CD14-positive monocyte (primary cell): ENCODE measurements around the gene HM13. TPM values are rescaled to one million over a fixed set of nuclear protein-coding genes. Genes with fewer than 3 reads are reported as not detected.

Source experiments
- DNase-seq, 3 donors: peaks; one replicate each; pipeline ENCODE4 v3.0.0-alpha.2; 2011 to 2022
- H2AFZ ChIP-seq: 2 replicates; pipeline ENCODE4 v1.6.0; 2012; ENCODE audit warnings: mild to moderate bottlenecking, low read depth, low read length, inconsistent platforms; ENCODE audit not compliant: insufficient read depth, poor library complexity, severe bottlenecking
- H3K27ac ChIP-seq, 2 donors: 1 replicate in 1 of 2; 2 replicates in 1 of 2; pipeline ENCODE4 v1.5.1; 2012 to 2013; ENCODE audit warnings: low read length in 2 of 2, control low read depth in 1 of 2, inconsistent platforms in 1 of 2, low read depth in 1 of 2, mild to moderate bottlenecking in 1 of 2
- H3K27me3 ChIP-seq, 2 donors: one replicate each; pipeline versions ENCODE4 v1.6.0 to v1.6.1; 2011 to 2013; ENCODE audit warnings: low read length in 2 of 2; ENCODE audit not compliant: control insufficient read depth in 2 of 2, insufficient read depth in 2 of 2
- H3K36me3 ChIP-seq, 2 donors: replicated peaks in 1 of 2; 1 replicate in 1 of 2; 2 replicates in 1 of 2; pipeline versions ENCODE4 v1.5.1 to v1.6.1; 2012 to 2013; ENCODE audit warnings: low read length in 2 of 2, control low read depth in 1 of 2, inconsistent platforms in 1 of 2, mild to moderate bottlenecking in 1 of 2; ENCODE audit not compliant: insufficient read depth in 2 of 2, control insufficient read depth in 1 of 2
- H3K4me1 ChIP-seq, 2 donors: 1 replicate in 1 of 2; 2 replicates in 1 of 2; pipeline versions ENCODE4 v1.5.1 to v1.6.1; 2012 to 2013; ENCODE audit warnings: low read length in 2 of 2, control low read depth in 1 of 2, inconsistent platforms in 1 of 2, mild to moderate bottlenecking in 1 of 2, moderate library complexity in 1 of 2; ENCODE audit not compliant: insufficient read depth in 2 of 2, control insufficient read depth in 1 of 2
- H3K4me2 ChIP-seq: replicated peaks from 2 replicates; pipeline ENCODE3; 2012; ENCODE audit warnings: low read length, moderate library complexity, mild to moderate bottlenecking; ENCODE audit not compliant: poor library complexity, severe bottlenecking; ENCODE audit errors: extremely low read depth
- H3K4me3 ChIP-seq, 3 experiments: fragments of 200-600 bp in 1 of 3; sonication (generic) in 1 of 3; replicated peaks in 1 of 3; 1 replicate in 2 of 3; 2 replicates in 1 of 3; pipeline ENCODE4 v1.5.1; 2011 to 2013; ENCODE audit warnings: low read length in 3 of 3, mild to moderate bottlenecking in 3 of 3, control low read depth in 2 of 3, low read depth in 2 of 3, inconsistent platforms in 1 of 3, moderate library complexity in 1 of 3
- H3K79me2 ChIP-seq: 2 replicates; pipeline ENCODE4 v1.6.0; 2012; ENCODE audit warnings: mild to moderate bottlenecking, control low read depth, inconsistent platforms, low read length, moderate library complexity; ENCODE audit not compliant: insufficient read depth
- H3K9ac ChIP-seq: 2 replicates; pipeline ENCODE4 v1.6.0; 2017; ENCODE audit warnings: low read length, mild to moderate bottlenecking; ENCODE audit not compliant: insufficient read depth, poor library complexity, severe bottlenecking
- H3K9me3 ChIP-seq, 2 donors: replicated peaks in 1 of 2; 1 replicate in 1 of 2; 2 replicates in 1 of 2; pipeline versions ENCODE4 v1.5.1 to v1.6.1; 2012 to 2013; ENCODE audit warnings: low read length in 2 of 2, control low read depth in 1 of 2; ENCODE audit not compliant: control insufficient read depth in 1 of 2, insufficient read depth in 1 of 2
- H4K20me1 ChIP-seq: 2 replicates; pipeline ENCODE4 v1.6.0; 2012; ENCODE audit warnings: mild to moderate bottlenecking, low read length, control low read depth, moderate library complexity; ENCODE audit not compliant: insufficient read depth
- H3K27ac Mint-ChIP-seq, 7 donors: one replicate each; pipeline ENCODE4 v1.8.0; 2020; ENCODE audit warnings: mild to moderate bottlenecking in 7 of 7, mixed read lengths in 7 of 7, moderate library complexity in 6 of 7, inconsistent platforms in 2 of 7
- H3K27me3 Mint-ChIP-seq, 3 donors: one replicate each; pipeline ENCODE4 v1.8.0; 2021 to 2022; ENCODE audit warnings: low read depth in 3 of 3, mild to moderate bottlenecking in 3 of 3, mixed read lengths in 3 of 3, moderate library complexity in 3 of 3, inconsistent platforms in 1 of 3
- H3K36me3 Mint-ChIP-seq, 2 donors: one replicate each; pipeline ENCODE4 v1.8.0; 2020; ENCODE audit warnings: mixed read lengths in 2 of 2, inconsistent platforms in 1 of 2, mild to moderate bottlenecking in 1 of 2
- H3K4me1 Mint-ChIP-seq: one replicate; pipeline ENCODE4 v1.8.0; 2020; ENCODE audit warnings: mild to moderate bottlenecking, mixed read lengths
- H3K4me3 Mint-ChIP-seq, 2 donors: one replicate each; pipeline ENCODE4 v1.8.0; 2020; ENCODE audit warnings: mild to moderate bottlenecking in 2 of 2, mixed read lengths in 2 of 2, moderate library complexity in 1 of 2
- H3K9me3 Mint-ChIP-seq, 7 donors: one replicate each; pipeline ENCODE4 v1.8.0; 2020 to 2022; ENCODE audit warnings: mixed read lengths in 7 of 7, mild to moderate bottlenecking in 6 of 7, moderate library complexity in 6 of 7, inconsistent platforms in 2 of 7
- CTCF ChIP-seq: fragments of 200-600 bp; IDR thresholded peaks from one replicate; pipeline ENCODE4 v1.8.0; 2022; ENCODE audit warnings: antibody characterized with exemption, mild to moderate bottlenecking
- WGBS: methylation state at CpG from one replicate; pipeline ENCODE4 v1.1.5; 2013; ENCODE audit warnings: missing lambda C conversion rate; ENCODE audit not compliant: insufficient coverage; 5-methylcytosine and 5-hydroxymethylcytosine counted together
- intact Hi-C, 2 donors: fragments of 100-400 bp; cut with micrococcal nuclease; formaldehyde crosslinking; loops; one replicate each; pipeline versions ENCODE4 v1.15.0 to v1.15.1; 2023
- polyA plus RNA-seq, 3 donors: library from polyadenylated mRNA; depleted of rRNA in 1 of 3; unstranded in 2 of 3; stranded (reverse) in 1 of 3; fragments of 300-500 nt in 2 of 3; fragments of >200 nt in 1 of 3; fragmentation: Illumina TruSeq in 2 of 3; gene quantifications; 1 replicate in 2 of 3; 2 replicates in 1 of 3; pipeline ENCODE4 v1.2.3, GENCODE V29; 2012 to 2021

The HM13 gene
- polyA plus RNA-seq, 3 donors, result 199 to 329 (median 320) TPM

- Histone ChIP-seq H3K9me3 (no peaks in the 10 kb centered on the region), H3K36me3 (no peaks in the 10 kb centered on the region), H3K9ac (no peak overlapping the region), H3K4me3 (no peak overlapping the region), H3K79me2 (no peaks in the 10 kb centered on the region), H4K20me1 (no peaks in the 10 kb centered on the region), H3K4me1 (no peaks in the 10 kb centered on the region), H3K4me2 (no peak overlapping the region), H3K27ac (no peak overlapping the region), H3K27me3 (no peaks in the 10 kb centered on the region), H2AFZ (no peak overlapping the region)
- intact Hi-C loops, result no loop called here
- no peaks in the 10 kb centered on the region for H3K36me3 Mint-ChIP-seq
- H3K27me3 Mint-ChIP-seq, result peaks cover 3 to 16% (median 4%) of the 10 kb centered on the region in 3 donors
- peak in 2 of 3 donors; percentile 4 to 27 for DNase-seq
- no CpG with 5 or more reads among the region's 2 CpGs for WGBS
- TF ChIP-seq CTCF, result peak; percentile 9
- H3K9me3 Mint-ChIP-seq, result peaks cover 0 to 2% (median 0%) of the 10 kb centered on the region in 7 donors
- no peak overlapping the region for H3K27ac Mint-ChIP-seq
- no peak overlapping the region for H3K4me3 Mint-ChIP-seq
- no peaks in the 10 kb centered on the region for H3K4me1 Mint-ChIP-seq
Observed at GRCh38 chr20:31494131-31494530, 20.1 kb upstream of the HM13 start.

- H3K36me3 ChIP-seq, result no peaks in the 10 kb centered on the region
- H4K20me1 ChIP-seq, result no peaks in the 10 kb centered on the region
- no peaks in the 10 kb centered on the region for H3K4me1 ChIP-seq
- H3K4me3 ChIP-seq, result no peak overlapping the region
- H3K79me2 ChIP-seq, result no peaks in the 10 kb centered on the region
- H3K27ac ChIP-seq, result no peak overlapping the region
- Mint-ChIP-seq H3K27me3 (peaks cover 3 to 9% (median 5%) of the 10 kb centered on the region in 3 donors), H3K27ac (no peak overlapping the region), H3K9me3 (no peaks in the 10 kb centered on the region), H3K4me1 (no peaks in the 10 kb centered on the region), H3K4me3 (no peak overlapping the region), H3K36me3 (no peaks in the 10 kb centered on the region)
- intact Hi-C loops, result no loop called here
- H3K9ac ChIP-seq, result no peak overlapping the region
- no peak for DNase-seq
- H2AFZ ChIP-seq, result no peak overlapping the region
- 85% methylated on average over 12 of the region's 15 CpGs for WGBS
- no peak overlapping the region for H3K4me2 ChIP-seq
- no peaks in the 10 kb centered on the region for H3K9me3 ChIP-seq
- TF ChIP-seq CTCF, result no peak
- no peaks in the 10 kb centered on the region for H3K27me3 ChIP-seq
Observed at GRCh38 chr20:31496761-31497295, 17.4 kb upstream of the HM13 start.
